Colonic mucosa (tissue), 4 donors: Measurements from ENCODE around the gene PCSK5. TPM values are rescaled to one million over a fixed set of nuclear protein-coding genes. Genes with fewer than 3 reads are reported as not detected.

ENCODE experiments used
- DNase-seq: peaks from one replicate; pipeline ENCODE4 v3.0.0-alpha.2; 2020
- H3K27ac ChIP-seq: fragments of 200-600 bp; one replicate; pipeline ENCODE4 v1.8.0; 2021
- H3K27me3 ChIP-seq: fragments of 200-600 bp; one replicate; pipeline ENCODE4 v1.8.0; 2021
- H3K36me3 ChIP-seq: fragments of 200-600 bp; one replicate; pipeline ENCODE4 v1.8.0; 2021
- H3K4me1 ChIP-seq: fragments of 200-600 bp; one replicate; pipeline ENCODE4 v1.8.0; 2021; ENCODE audit warnings: mild to moderate bottlenecking
- H3K4me3 ChIP-seq: fragments of 200-600 bp; one replicate; pipeline ENCODE4 v1.8.0; 2021
- H3K9ac ChIP-seq, 2 donors: one replicate each; pipeline ENCODE4 v1.7.0; 2013; ENCODE audit warnings: control low read depth in 2 of 2, low read depth in 2 of 2, low read length in 2 of 2
- H3K9me3 ChIP-seq: fragments of 200-600 bp; one replicate; pipeline ENCODE4 v1.8.0; 2021
- CTCF ChIP-seq: fragments of 200-600 bp; IDR thresholded peaks from one replicate; pipeline ENCODE4 v1.8.0; 2022; ENCODE audit warnings: antibody characterized with exemption, mild to moderate bottlenecking
- intact Hi-C: fragments of 100-400 bp; cut with DNase I; formaldehyde crosslinking; loops from one replicate; pipeline ENCODE4 v1.14.1; 2022
- total RNA-seq, 2 donors: library from RNA; stranded (reverse); fragmentation: NEBNext Ultra II Directional in 1 of 2; extraction: Animal tissue kit (Norgen Biotek cat#: 25700) in 1 of 2; gene quantifications; one replicate each; pipeline ENCODE4 v1.2.1, GENCODE V29; 2021
- donor health status: healthy.
- donor health status: DM: no; HTN: no; CAD: no.
- donor health status: DM: no; HTN: no; CAD: no.

PCSK5 gene
- total RNA-seq, 2 donors from 2014 or later = 36.7 to 55.3 TPM

GRCh38 chr9:76032038-76032796, 141.7 kb downstream of the PCSK5 start:
- no peak for DNase-seq
- Histone ChIP-seq H3K9me3 (no peaks in the 10 kb centered on the region), H3K36me3 (no peaks in the 10 kb centered on the region), H3K4me1 (no peaks in the 10 kb centered on the region), H3K27me3 (no peaks in the 10 kb centered on the region), H3K27ac (no peak overlapping the region), H3K4me3 (no peak overlapping the region), H3K9ac (no peak overlapping the region)
- intact Hi-C loops = no loop called here
- no peak for TF ChIP-seq CTCF

GRCh38 chr9:76032797-76033373, 142.4 kb downstream of the PCSK5 start:
- no peak for DNase-seq
- Histone ChIP-seq H3K9me3 (no peaks in the 10 kb centered on the region), H3K9ac (no peak overlapping the region), H3K4me1 (no peaks in the 10 kb centered on the region), H3K36me3 (no peaks in the 10 kb centered on the region), H3K27me3 (no peaks in the 10 kb centered on the region), H3K4me3 (no peak overlapping the region), H3K27ac (no peak overlapping the region)
- intact Hi-C loops = no loop called here
- TF ChIP-seq CTCF = no peak

GRCh38 chr9:76034049-76034448, 143.6 kb downstream of the PCSK5 start:
- H3K27me3 ChIP-seq = no peaks in the 10 kb centered on the region
- intact Hi-C loops = no loop called here
- no peak for TF ChIP-seq CTCF
- H3K36me3 ChIP-seq = no peaks in the 10 kb centered on the region
- H3K4me1 ChIP-seq = no peaks in the 10 kb centered on the region
- H3K27ac ChIP-seq = no peak overlapping the region
- H3K4me3 ChIP-seq = no peak overlapping the region
- no peak overlapping the region for H3K9ac ChIP-seq
- DNase-seq = no peak
- H3K9me3 ChIP-seq = no peaks in the 10 kb centered on the region

DNA sequence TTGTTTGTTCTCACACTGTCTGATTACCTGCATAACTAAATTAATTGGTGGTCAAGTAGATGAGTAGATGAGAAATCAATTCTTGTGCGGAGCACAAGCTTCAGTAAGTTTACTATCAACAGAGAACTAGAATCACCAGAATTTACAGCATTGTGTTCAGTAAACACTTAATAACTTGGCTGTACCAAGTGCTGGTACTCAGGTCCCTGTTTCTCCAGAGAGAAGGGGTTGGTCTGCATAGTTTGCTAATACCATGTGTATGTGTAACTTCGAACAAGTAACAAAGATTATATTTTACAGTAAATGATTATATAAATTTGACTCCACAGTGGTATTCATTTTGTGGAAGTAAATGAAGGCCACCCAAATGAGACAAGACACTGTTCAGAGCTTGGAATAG, 146.3 kb downstream of the PCSK5 start:
- H3K4me1 ChIP-seq = no peaks in the 10 kb centered on the region
- no peaks in the 10 kb centered on the region for H3K36me3 ChIP-seq
- H3K9ac ChIP-seq = no peak overlapping the region
- intact Hi-C loops = no loop called here
- no peak for DNase-seq
- no peak overlapping the region for H3K4me3 ChIP-seq
- no peak for TF ChIP-seq CTCF
- no peak overlapping the region for H3K27ac ChIP-seq
- H3K27me3 ChIP-seq = no peaks in the 10 kb centered on the region
- H3K9me3 ChIP-seq = no peaks in the 10 kb centered on the region

DNA sequence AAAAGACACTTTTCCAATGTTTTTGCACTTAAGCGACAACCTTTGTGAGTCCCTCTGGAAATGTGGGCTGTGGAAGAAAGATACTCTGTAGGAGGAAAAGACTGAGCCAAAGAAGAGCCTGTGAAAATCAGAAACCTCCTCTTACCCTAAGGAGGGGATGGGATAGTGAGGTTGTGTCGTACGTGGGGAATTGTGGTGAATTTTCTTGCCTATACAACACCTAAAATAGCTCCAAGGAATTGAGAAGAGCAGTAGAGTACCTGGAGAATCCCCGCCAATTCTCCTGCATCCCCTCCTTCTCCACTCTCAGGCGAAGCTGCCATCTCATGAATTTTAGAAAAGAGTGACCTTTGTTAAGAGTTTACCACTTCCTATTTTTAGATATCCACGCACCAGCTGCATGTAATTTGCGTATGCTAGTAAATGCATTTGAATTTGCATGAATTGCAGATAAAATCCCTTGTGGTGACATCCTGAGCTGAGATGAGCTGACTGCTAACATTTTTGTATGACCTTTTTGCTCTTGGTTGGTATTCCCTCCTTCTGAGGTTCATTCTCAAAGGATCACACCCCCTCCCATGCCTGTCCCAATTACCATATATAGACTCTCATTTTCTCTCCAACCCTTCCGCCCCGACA, 147.2 kb downstream of the PCSK5 start:
- no peak overlapping the region for H3K9ac ChIP-seq
- intact Hi-C loops = no loop called here
- no peak for TF ChIP-seq CTCF
- no peaks in the 10 kb centered on the region for H3K9me3 ChIP-seq
- no peaks in the 10 kb centered on the region for H3K27me3 ChIP-seq
- H3K36me3 ChIP-seq = no peaks in the 10 kb centered on the region
- no peak overlapping the region for H3K27ac ChIP-seq
- H3K4me3 ChIP-seq = no peak overlapping the region
- no peak for DNase-seq
- H3K4me1 ChIP-seq = no peaks in the 10 kb centered on the region
